Breast epithelium (tissue), 4 donors: ENCODE data around the gene COL6A1. TPM values are rescaled to one million over a fixed set of nuclear protein-coding genes. Genes with fewer than 3 reads are reported as not detected.

Experiments
- DNase-seq, 2 donors: peaks; one replicate each; pipeline ENCODE4 v3.0.0-alpha.2; 2019; ENCODE audit warnings: low spot score in 2 of 2
- H3K27ac ChIP-seq, 2 donors: fragments of 200-600 bp; sonication (generic) in 1 of 2; one replicate each; pipeline ENCODE4 v1.5.1; 2016 to 2019; ENCODE audit warnings: mild to moderate bottlenecking in 1 of 2
- H3K27me3 ChIP-seq, 2 donors: fragments of 200-600 bp; sonication (generic) in 1 of 2; one replicate each; pipeline versions ENCODE4 v1.5.1 to v1.6.0; 2017 to 2019; ENCODE audit warnings: control low read depth in 1 of 2, mild to moderate bottlenecking in 1 of 2
- H3K36me3 ChIP-seq: fragments of 200-600 bp; one replicate; pipeline ENCODE4 v1.5.1; 2019
- H3K4me1 ChIP-seq, 2 donors: fragments of 200-600 bp; sonication (generic); one replicate each; pipeline ENCODE4 v1.5.1; 2016 to 2019; ENCODE audit warnings: control low read depth in 1 of 2
- H3K4me3 ChIP-seq, 3 donors: fragments of 200-600 bp; sonication (generic); 1 replicate in 2 of 3; 2 replicates in 1 of 3; pipeline ENCODE4 v1.5.1; 2016 to 2019; ENCODE audit warnings: mild to moderate bottlenecking in 3 of 3, moderate library complexity in 2 of 3
- H3K9me3 ChIP-seq, 2 donors: fragments of 200-600 bp; sonication (generic) in 1 of 2; one replicate each; pipeline ENCODE4 v1.5.1; 2016 to 2019; ENCODE audit warnings: control low read depth in 1 of 2
- CTCF ChIP-seq, 3 donors: fragments of 450-650 bp; IDR thresholded peaks; one replicate each; pipeline ENCODE4 v1.5.1; 2016 to 2017; ENCODE audit warnings: antibody characterized with exemption in 3 of 3, mild to moderate bottlenecking in 3 of 3, moderate library complexity in 3 of 3
- POLR2A ChIP-seq: fragments of 450-650 bp; IDR thresholded peaks from one replicate; pipeline ENCODE4 v1.6.1; 2016; ENCODE audit warnings: antibody characterized with exemption, mild to moderate bottlenecking, moderate library complexity
- POLR2AphosphoS5 ChIP-seq, 3 donors: sonication (generic); formaldehyde crosslinking; IDR thresholded peaks; one replicate each; pipeline ENCODE4 v1.6.1; 2017; ENCODE audit warnings: antibody characterized with exemption in 3 of 3
- intact Hi-C: fragments of 100-400 bp; cut with DNase I; formaldehyde crosslinking; loops from one replicate; pipeline ENCODE4 v1.15.1; 2023; ENCODE audit warnings: low total_unique reads
- total RNA-seq, 3 donors: library from RNA; depleted of rRNA; stranded (reverse); fragments of >200 nt; gene quantifications; one replicate each; pipeline ENCODE4 v1.1.0, GENCODE V29; 2016

The COL6A1 gene
- total RNA-seq, 3 donors from 2014 or later, result 137 to 527 (median 201) TPM

- no peaks in the 10 kb centered on the region for H3K9me3 ChIP-seq
- TF ChIP-seq POLR2AphosphoS5 (IDR thresholded peaks at IDR 0.05) (no peak), CTCF (IDR thresholded peaks at IDR 0.05) (no peak), POLR2A (no peak)
- no peak for DNase-seq
- H3K4me1 ChIP-seq, result no peaks in the 10 kb centered on the region
- no peaks in the 10 kb centered on the region for H3K36me3 ChIP-seq
- no peak overlapping the region for H3K27ac ChIP-seq
- H3K27me3 ChIP-seq, result no peaks in the 10 kb centered on the region
- no peak overlapping the region for H3K4me3 ChIP-seq
- intact Hi-C loops, result no loop called here
Observed at GRCh38 chr21:46018615-46019014, 37.0 kb downstream of the COL6A1 start.

GRCh38 chr21:46020581-46020980 is 39.0 kb downstream of the COL6A1 start:
- no peak for DNase-seq
- Histone ChIP-seq H3K27me3 (no peaks in the 10 kb centered on the region), H3K27ac (no peak overlapping the region), H3K36me3 (no peaks in the 10 kb centered on the region), H3K4me3 (no peak overlapping the region), H3K9me3 (no peaks in the 10 kb centered on the region), H3K4me1 (no peaks in the 10 kb centered on the region)
- TF ChIP-seq CTCF (IDR thresholded peaks at IDR 0.05), result no peak
- no peak for TF ChIP-seq POLR2AphosphoS5 (IDR thresholded peaks at IDR 0.05)
- no peak for TF ChIP-seq POLR2A
- intact Hi-C loops, result no loop called here

GRCh38 chr21:46021398-46021797 is 39.8 kb downstream of the COL6A1 start:
- no peak for TF ChIP-seq POLR2A
- no peak for TF ChIP-seq POLR2AphosphoS5 (IDR thresholded peaks at IDR 0.05)
- TF ChIP-seq CTCF (IDR thresholded peaks at IDR 0.05), result no peak
- no peaks in the 10 kb centered on the region for H3K27me3 ChIP-seq
- DNase-seq, result no peak
- no peaks in the 10 kb centered on the region for H3K9me3 ChIP-seq
- intact Hi-C loops, result no loop called here
- no peaks in the 10 kb centered on the region for H3K36me3 ChIP-seq
- no peaks in the 10 kb centered on the region for H3K4me1 ChIP-seq
- no peak overlapping the region for H3K4me3 ChIP-seq
- peak overlapping the region; percentile 7 to 27 for H3K27ac ChIP-seq

GRCh38 chr21:46021978-46022544 is 40.5 kb downstream of the COL6A1 start:
- Histone ChIP-seq H3K4me3 (peak overlapping the region; percentile 7 to 34 (median 15)), H3K27me3 (no peaks in the 10 kb centered on the region), H3K36me3 (no peaks in the 10 kb centered on the region), H3K9me3 (no peaks in the 10 kb centered on the region), H3K4me1 (no peaks in the 10 kb centered on the region), H3K27ac (peak overlapping the region; percentile 7 to 17)
- TF ChIP-seq POLR2AphosphoS5 (IDR thresholded peaks at IDR 0.05) (peak in 2 of 3 donors; percentile 21 to 53), CTCF (IDR thresholded peaks at IDR 0.05) (no peak)
- intact Hi-C loops, result no loop called here
- no peak for DNase-seq

- no peak for DNase-seq
- no peaks in the 10 kb centered on the region for H3K36me3 ChIP-seq
- TF ChIP-seq POLR2A (no peak), CTCF (IDR thresholded peaks at IDR 0.05) (no peak), POLR2AphosphoS5 (IDR thresholded peaks at IDR 0.05) (no peak)
- no peaks in the 10 kb centered on the region for H3K4me1 ChIP-seq
- H3K27me3 ChIP-seq, result no peaks in the 10 kb centered on the region
- intact Hi-C loops, result no loop called here
- peak overlapping the region; percentile 7 to 34 for H3K27ac ChIP-seq
- no peaks in the 10 kb centered on the region for H3K9me3 ChIP-seq
- peak overlapping the region; percentile 7 to 34 (median 15) for H3K4me3 ChIP-seq
Observed at GRCh38 chr21:46022551-46023525, 41.3 kb downstream of the COL6A1 start.
